ENCODE measurements around the gene NR4A3. TPM values are rescaled to one million over a fixed set of nuclear protein-coding genes. Genes with fewer than 3 reads are reported as not detected.

The NR4A3 gene
- total and polyA plus RNA-seq, 9 of the 15 experiments (the other 6 are each of a cell fraction or from before 2014, with no cell fraction given): 0.04 to 0.07 TPM; not detected in 7

DNA sequence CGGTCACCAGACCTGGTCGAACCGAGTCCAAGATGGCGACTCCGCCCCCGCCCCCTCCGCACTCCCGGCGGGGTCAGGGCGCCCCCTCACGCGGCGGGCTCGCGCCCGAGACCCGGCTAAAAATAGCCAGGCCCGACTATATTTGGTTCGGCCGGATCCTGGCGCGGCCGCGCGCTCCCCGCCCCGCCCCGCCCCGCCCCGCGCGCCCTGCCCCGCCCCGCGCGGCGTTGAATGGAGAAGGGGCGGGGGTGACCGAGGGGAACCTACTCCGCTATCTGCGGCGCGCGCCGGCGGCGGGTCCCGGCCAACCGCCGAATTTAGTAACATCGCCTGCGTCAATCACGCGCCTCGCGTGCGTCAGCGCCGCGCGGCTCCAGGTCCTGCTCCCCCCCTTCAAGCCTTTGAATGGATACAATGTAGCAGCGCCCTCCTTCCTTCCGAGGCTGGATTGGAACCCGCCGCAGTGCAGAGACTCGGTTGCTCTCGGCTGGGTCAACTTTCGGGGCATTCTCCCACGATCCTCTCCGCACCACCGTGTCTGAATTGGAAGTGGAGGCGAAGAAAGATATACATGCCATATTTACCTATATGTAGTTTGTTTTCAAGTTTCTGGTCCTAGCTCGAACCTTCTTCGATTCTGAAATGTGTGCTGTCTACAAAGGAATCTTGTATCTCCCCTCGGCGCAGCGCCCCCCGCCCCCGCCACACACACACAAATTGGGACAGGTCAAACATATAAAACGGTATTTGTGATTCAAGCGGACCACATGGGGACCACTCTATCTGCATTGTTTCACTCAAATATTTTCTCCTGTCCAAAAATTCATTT, 1.6 kb upstream of the NR4A3 start (continued):
- TF ChIP-seq, protein P1, sequence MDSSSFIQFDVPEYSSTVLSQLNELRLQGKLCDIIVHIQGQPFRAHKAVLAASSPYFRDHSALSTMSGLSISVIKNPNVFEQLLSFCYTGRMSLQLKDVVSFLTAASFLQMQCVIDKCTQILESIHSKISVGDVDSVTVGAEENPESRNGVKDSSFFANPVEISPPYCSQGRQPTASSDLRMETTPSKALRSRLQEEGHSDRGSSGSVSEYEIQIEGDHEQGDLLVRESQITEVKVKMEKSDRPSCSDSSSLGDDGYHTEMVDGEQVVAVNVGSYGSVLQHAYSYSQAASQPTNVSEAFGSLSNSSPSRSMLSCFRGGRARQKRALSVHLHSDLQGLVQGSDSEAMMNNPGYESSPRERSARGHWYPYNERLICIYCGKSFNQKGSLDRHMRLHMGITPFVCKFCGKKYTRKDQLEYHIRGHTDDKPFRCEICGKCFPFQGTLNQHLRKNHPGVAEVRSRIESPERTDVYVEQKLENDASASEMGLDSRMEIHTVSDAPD (CRISPR knock-in tag; IDR thresholded peaks at IDR 0.05): no peak
- TF ChIP-seq, protein P2, sequence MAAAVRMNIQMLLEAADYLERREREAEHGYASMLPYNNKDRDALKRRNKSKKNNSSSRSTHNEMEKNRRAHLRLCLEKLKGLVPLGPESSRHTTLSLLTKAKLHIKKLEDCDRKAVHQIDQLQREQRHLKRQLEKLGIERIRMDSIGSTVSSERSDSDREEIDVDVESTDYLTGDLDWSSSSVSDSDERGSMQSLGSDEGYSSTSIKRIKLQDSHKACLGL (CRISPR knock-in tag; IDR thresholded peaks at IDR 0.05; ENCODE audit: borderline replicate concordance, poor library complexity, severe bottlenecking): no peak
- TF ChIP-seq SMARCA4 (IDR thresholded peaks at IDR 0.05): peak; percentile 17; the same call in 1 of the 2 replicates
- no peak for TF ChIP-seq THRA (IDR thresholded peaks at IDR 0.05)
- no peak for TF ChIP-seq EZH2 (IDR thresholded peaks at IDR 0.05; ENCODE audit: borderline replicate concordance, low read depth, low read length)
- no peak for TF ChIP-seq ZNF668 (CRISPR knock-in tag; IDR thresholded peaks at IDR 0.05)
- TF ChIP-seq ZNF274 (IDR thresholded peaks at IDR 0.05; ENCODE audit: borderline replicate concordance, low read depth, low read length): no peak
- TF ChIP-seq ZFP30 (CRISPR knock-in tag; IDR thresholded peaks at IDR 0.05; ENCODE audit: borderline replicate concordance): no peak
- TF ChIP-seq, protein P3, sequence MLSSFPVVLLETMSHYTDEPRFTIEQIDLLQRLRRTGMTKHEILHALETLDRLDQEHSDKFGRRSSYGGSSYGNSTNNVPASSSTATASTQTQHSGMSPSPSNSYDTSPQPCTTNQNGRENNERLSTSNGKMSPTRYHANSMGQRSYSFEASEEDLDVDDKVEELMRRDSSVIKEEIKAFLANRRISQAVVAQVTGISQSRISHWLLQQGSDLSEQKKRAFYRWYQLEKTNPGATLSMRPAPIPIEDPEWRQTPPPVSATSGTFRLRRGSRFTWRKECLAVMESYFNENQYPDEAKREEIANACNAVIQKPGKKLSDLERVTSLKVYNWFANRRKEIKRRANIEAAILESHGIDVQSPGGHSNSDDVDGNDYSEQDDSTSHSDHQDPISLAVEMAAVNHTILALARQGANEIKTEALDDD (IDR thresholded peaks at IDR 0.05): no peak
- no peak for TF ChIP-seq HIVEP1 (CRISPR knock-in tag; IDR thresholded peaks at IDR 0.05)
- TF ChIP-seq ZNF561 (CRISPR knock-in tag; conservative IDR thresholded peaks at IDR 0.05): no peak
- no peak for TF ChIP-seq HDAC8 (tag; IDR thresholded peaks at IDR 0.05)
- peak; percentile 52 for TF ChIP-seq CTBP1 (IDR thresholded peaks at IDR 0.05; ENCODE audit: borderline replicate concordance)
- no peak for TF ChIP-seq CREB3 (tag; conservative IDR thresholded peaks at IDR 0.05; ENCODE audit: low read depth)
- peak; percentile 22; the same call in 1 of the 2 replicates for TF ChIP-seq NFE2 (IDR thresholded peaks at IDR 0.05; ENCODE audit: low read depth)
- TF ChIP-seq CREBBP (IDR thresholded peaks at IDR 0.05; ENCODE audit: low read depth, low read length): no peak
- TF ChIP-seq NCOA2 (IDR thresholded peaks at IDR 0.05; ENCODE audit: partially characterized antibody in 2 of 2): no peak
- TF ChIP-seq SP2 (IDR thresholded peaks at IDR 0.05; ENCODE audit: extremely low read depth, low read depth, low read length, poor library complexity, severe bottlenecking): no peak
- TF ChIP-seq, protein P4, sequence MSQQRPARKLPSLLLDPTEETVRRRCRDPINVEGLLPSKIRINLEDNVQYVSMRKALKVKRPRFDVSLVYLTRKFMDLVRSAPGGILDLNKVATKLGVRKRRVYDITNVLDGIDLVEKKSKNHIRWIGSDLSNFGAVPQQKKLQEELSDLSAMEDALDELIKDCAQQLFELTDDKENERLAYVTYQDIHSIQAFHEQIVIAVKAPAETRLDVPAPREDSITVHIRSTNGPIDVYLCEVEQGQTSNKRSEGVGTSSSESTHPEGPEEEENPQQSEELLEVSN (IDR thresholded peaks at IDR 0.05; ENCODE audit: borderline replicate concordance in 1 of 2, extremely low read depth in 1 of 2, insufficient read depth in 1 of 2, insufficient read length in 1 of 2, low read depth in 1 of 2, low read length in 1 of 2, poor library complexity in 1 of 2, severe bottlenecking in 1 of 2): peak in 1 of 2 experiments; percentile 19
- TF ChIP-seq ILK (tag; IDR thresholded peaks at IDR 0.05; ENCODE audit: borderline replicate concordance, low read depth): no peak
